Smooth muscle cell (in vitro differentiated cells): ENCODE measurements around the gene PTPRJ. TPM values are rescaled to one million over a fixed set of nuclear protein-coding genes. Genes with fewer than 3 reads are reported as not detected.

ENCODE experiments used
- DNase-seq: peaks from one replicate; lab custom pipeline; 2025; ENCODE audit not compliant: unreplicated experiment; lab: John Stamatoyannopoulos, UW
- H2AFZ ChIP-seq: fragments of 200-600 bp; sonication (generic); 2 replicates; pipeline ENCODE4 v1.6.0; 2016; ENCODE audit warnings: antibody characterized with exemption, low read depth, mild to moderate bottlenecking
- H3F3A ChIP-seq: fragments of 200-600 bp; sonication (generic); 2 replicates; pipeline ENCODE4 v1.6.0; 2017; ENCODE audit warnings: antibody characterized with exemption, low read depth
- H3K27ac ChIP-seq: fragments of 200-600 bp; sonication (generic); 2 replicates; pipeline ENCODE4 v1.5.1; 2016; ENCODE audit warnings: low read depth, mild to moderate bottlenecking
- H3K27me3 ChIP-seq: fragments of 200-600 bp; sonication (generic); 2 replicates; pipeline ENCODE4 v1.6.1; 2016; ENCODE audit warnings: low read depth, mild to moderate bottlenecking
- H3K36me3 ChIP-seq: fragments of 200-600 bp; sonication (generic); 2 replicates; pipeline ENCODE4 v1.5.1; 2016; ENCODE audit warnings: low read depth
- H3K4me1 ChIP-seq: fragments of 200-600 bp; sonication (generic); 2 replicates; pipeline ENCODE4 v1.5.1; 2016; ENCODE audit warnings: low read depth
- H3K4me2 ChIP-seq: fragments of 200-600 bp; sonication (generic); 2 replicates; pipeline ENCODE4 v1.6.0; 2016; ENCODE audit warnings: mild to moderate bottlenecking
- H3K4me3 ChIP-seq: fragments of 200-600 bp; sonication (generic); 2 replicates; pipeline ENCODE4 v1.5.1; 2016; ENCODE audit warnings: mild to moderate bottlenecking
- H3K79me2 ChIP-seq: fragments of 200-600 bp; sonication (generic); 2 replicates; pipeline ENCODE4 v1.6.0; 2016; ENCODE audit warnings: low read depth, mild to moderate bottlenecking
- H3K9ac ChIP-seq: fragments of 200-600 bp; sonication (generic); 2 replicates; pipeline ENCODE4 v1.6.0; 2016; ENCODE audit warnings: low read depth
- H3K9me3 ChIP-seq: fragments of 200-600 bp; sonication (generic); replicated peaks from 2 replicates; pipeline ENCODE4 v1.5.1; 2016; ENCODE audit warnings: low read depth
- H4K20me1 ChIP-seq: fragments of 200-600 bp; sonication (generic); 2 replicates; pipeline ENCODE4 v1.6.0; 2016; ENCODE audit warnings: low read depth
- CTCF ChIP-seq: fragments of 200-600 bp; sonication (generic); IDR thresholded peaks from 2 replicates; pipeline ENCODE4 v1.5.1; 2017; ENCODE audit warnings: borderline replicate concordance, mild to moderate bottlenecking, antibody characterized with exemption; ENCODE audit not compliant: insufficient read depth, poor library complexity, severe bottlenecking
- WGBS: methylation state at CpG from one replicate; pipeline ENCODE4 v1.1.7; 2016; ENCODE audit warnings: low lambda C conversion rate; 5-methylcytosine and 5-hydroxymethylcytosine counted together
- polyA plus RNA-seq: library from polyadenylated mRNA; unstranded; fragments of >200 nt; fragmentation: Nextera tagmentation; extraction: Ambion mirVana; gene quantifications from 2 replicates; pipeline ENCODE4 v1.2.1, GENCODE V29; 2016
- total RNA-seq: library from RNA; depleted of rRNA; stranded (reverse); fragments of >200 nt; gene quantifications from 2 replicates; pipeline ENCODE4 v1.2.3, GENCODE V29; 2014

The PTPRJ gene
- total and polyA plus RNA-seq, 2 experiments from 2014 or later: 1.5 to 6.3 TPM

- Histone ChIP-seq H3K27ac (no peak overlapping the region), H3K4me3 (no peak overlapping the region), H3K4me1 (peaks cover 26% of the 10 kb centered on the region), H3K27me3 (no peaks in the 10 kb centered on the region), H2AFZ (no peak overlapping the region), H4K20me1 (no peaks in the 10 kb centered on the region), H3F3A (no peaks in the 10 kb centered on the region), H3K36me3 (no peaks in the 10 kb centered on the region), H3K4me2 (no peak overlapping the region), H3K79me2 (no peaks in the 10 kb centered on the region), H3K9ac (no peak overlapping the region), H3K9me3 (no peaks in the 10 kb centered on the region)
- 94% methylated on average over 8 of the region's 8 CpGs for WGBS
- DNase-seq: no peak
- TF ChIP-seq CTCF: no peak
These were observed 34.6 kb downstream of the PTPRJ start for GRCh38 chr11:48014917-48015316.

GRCh38 chr11:48017105-48017830 is 36.9 kb downstream of the PTPRJ start:
- no peaks in the 10 kb centered on the region for H3K79me2 ChIP-seq
- H4K20me1 ChIP-seq: no peaks in the 10 kb centered on the region
- no peak for DNase-seq
- H3K27ac ChIP-seq: no peak overlapping the region
- H3K4me3 ChIP-seq: no peak overlapping the region
- no peak overlapping the region for H3K4me2 ChIP-seq
- H3F3A ChIP-seq: no peaks in the 10 kb centered on the region
- 79% methylated on average over 1 of the region's 1 CpG for WGBS
- no peak for TF ChIP-seq CTCF
- H3K9ac ChIP-seq: no peak overlapping the region
- no peaks in the 10 kb centered on the region for H3K36me3 ChIP-seq
- no peak overlapping the region for H2AFZ ChIP-seq
- no peaks in the 10 kb centered on the region for H3K27me3 ChIP-seq
- no peaks in the 10 kb centered on the region for H3K9me3 ChIP-seq
- peaks cover 30% of the 10 kb centered on the region for H3K4me1 ChIP-seq

GRCh38 chr11:48017831-48018527 is 37.6 kb downstream of the PTPRJ start:
- H3K9ac ChIP-seq: no peak overlapping the region
- no peaks in the 10 kb centered on the region for H3F3A ChIP-seq
- H3K4me3 ChIP-seq: no peak overlapping the region
- no peaks in the 10 kb centered on the region for H3K27me3 ChIP-seq
- H3K9me3 ChIP-seq: no peaks in the 10 kb centered on the region
- DNase-seq: no peak
- H3K79me2 ChIP-seq: no peaks in the 10 kb centered on the region
- TF ChIP-seq CTCF: no peak
- peak overlapping the region; percentile 2 for H3K4me2 ChIP-seq
- peak overlapping the region; percentile 13 for H2AFZ ChIP-seq
- no peaks in the 10 kb centered on the region for H4K20me1 ChIP-seq
- H3K36me3 ChIP-seq: no peaks in the 10 kb centered on the region
- 42% methylated on average over 3 of the region's 3 CpGs for WGBS
- H3K27ac ChIP-seq: no peak overlapping the region
- peaks cover 30% of the 10 kb centered on the region for H3K4me1 ChIP-seq
